ENCODE measurements around the gene GCGR.

DNA sequence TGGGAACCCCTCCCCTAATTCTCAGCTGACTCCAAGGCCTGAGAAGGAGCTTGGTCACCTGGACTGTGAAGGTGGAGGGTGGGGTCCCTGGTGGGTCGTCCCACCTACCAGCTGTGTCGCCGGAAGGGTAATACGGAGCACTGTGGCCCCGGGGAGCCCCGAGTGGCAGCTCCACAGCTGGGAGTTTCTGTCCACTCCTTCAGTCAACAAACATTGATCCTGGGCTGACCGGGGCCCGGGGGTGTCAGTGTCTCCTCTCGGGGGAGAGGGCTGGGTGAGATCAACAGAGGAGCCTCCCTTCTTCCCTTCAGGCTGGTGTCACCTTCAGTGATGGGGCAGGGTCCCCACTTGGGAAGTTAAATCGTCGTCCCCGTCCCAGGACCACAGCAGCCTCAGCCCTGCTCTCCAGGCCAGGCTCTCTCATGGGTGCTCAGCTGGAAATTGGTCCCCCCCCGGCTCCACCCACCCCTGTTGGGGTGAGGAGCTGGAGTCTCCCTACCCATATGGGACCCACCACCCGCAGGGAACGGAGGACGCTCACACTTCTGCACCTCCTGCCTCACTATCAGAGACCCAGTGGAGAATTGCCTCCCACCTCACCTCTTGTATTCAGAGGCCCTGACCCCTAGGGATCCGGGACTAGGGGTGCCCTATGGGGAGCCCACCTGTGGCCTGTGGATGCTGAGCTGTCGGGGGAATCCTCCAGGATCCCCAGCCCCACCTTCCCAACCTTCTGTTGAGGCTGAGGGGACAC, 1.9 kb downstream of the GCGR start:
- TF ChIP-seq, protein P1, sequence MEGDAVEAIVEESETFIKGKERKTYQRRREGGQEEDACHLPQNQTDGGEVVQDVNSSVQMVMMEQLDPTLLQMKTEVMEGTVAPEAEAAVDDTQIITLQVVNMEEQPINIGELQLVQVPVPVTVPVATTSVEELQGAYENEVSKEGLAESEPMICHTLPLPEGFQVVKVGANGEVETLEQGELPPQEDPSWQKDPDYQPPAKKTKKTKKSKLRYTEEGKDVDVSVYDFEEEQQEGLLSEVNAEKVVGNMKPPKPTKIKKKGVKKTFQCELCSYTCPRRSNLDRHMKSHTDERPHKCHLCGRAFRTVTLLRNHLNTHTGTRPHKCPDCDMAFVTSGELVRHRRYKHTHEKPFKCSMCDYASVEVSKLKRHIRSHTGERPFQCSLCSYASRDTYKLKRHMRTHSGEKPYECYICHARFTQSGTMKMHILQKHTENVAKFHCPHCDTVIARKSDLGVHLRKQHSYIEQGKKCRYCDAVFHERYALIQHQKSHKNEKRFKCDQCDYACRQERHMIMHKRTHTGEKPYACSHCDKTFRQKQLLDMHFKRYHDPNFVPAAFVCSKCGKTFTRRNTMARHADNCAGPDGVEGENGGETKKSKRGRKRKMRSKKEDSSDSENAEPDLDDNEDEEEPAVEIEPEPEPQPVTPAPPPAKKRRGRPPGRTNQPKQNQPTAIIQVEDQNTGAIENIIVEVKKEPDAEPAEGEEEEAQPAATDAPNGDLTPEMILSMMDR (IDR thresholded peaks at IDR 0.05), result no peak
- TF ChIP-seq POLR2A (IDR thresholded peaks at IDR 0.05), result no peak

Data from testis (tissue), 2 donors.